Subcutaneous adipose tissue (tissue), 4 donors: ENCODE results near the gene CROCC2. TPM values are rescaled to one million over a fixed set of nuclear protein-coding genes. Genes with fewer than 3 reads are reported as not detected.

Experiments
- total RNA-seq, 4 donors: library from RNA; depleted of rRNA; stranded (reverse); fragments of >200 nt; gene quantifications; one replicate each; pipeline ENCODE4 v1.1.0, GENCODE V29; 2016
- TF ChIP-seq, protein P1 (sequence below): fragments of 450-650 bp; IDR thresholded peaks from one replicate; pipeline ENCODE4 v1.5.1; 2016; ENCODE audit warnings: low read depth, mild to moderate bottlenecking, control low read depth, antibody characterized with exemption, moderate library complexity

CROCC2 gene
- total RNA-seq, 4 donors from 2014 or later, result not detected

DNA sequence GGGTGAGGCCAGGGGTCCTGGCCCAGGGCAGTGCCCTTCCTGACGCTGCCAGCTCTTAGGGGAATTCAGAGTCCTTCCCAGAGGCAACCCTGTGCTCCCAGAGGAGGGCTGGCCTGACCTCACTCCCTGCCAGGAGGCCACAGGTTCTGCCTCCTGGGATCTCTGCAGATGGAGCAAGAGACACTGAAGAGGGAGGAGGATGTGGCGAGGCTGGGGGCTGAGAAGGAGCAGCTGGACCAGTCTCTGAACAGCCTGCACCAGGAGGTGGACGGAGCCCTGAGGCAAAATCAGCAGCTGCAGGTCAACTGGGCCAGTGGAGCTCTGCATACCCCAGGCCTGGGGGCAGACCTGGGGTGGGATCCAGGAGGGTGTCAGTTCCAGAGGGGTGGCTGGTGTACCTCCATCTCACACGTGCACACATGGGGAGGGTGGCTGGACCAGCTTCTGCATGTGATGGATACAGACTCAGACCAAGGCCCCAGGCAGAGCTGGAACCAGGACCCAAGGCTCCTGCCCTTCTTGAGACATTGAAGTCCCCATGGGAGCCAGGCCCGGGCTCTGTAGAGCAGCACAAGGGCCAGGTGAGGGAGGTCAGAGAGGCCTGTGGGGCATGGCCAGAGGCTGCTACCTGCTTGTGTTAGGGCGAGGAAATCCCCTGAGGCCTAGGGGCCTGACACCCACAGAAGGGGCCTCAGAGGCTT, 82.6 kb downstream of the CROCC2 start:
- TF ChIP-seq, protein P1, sequence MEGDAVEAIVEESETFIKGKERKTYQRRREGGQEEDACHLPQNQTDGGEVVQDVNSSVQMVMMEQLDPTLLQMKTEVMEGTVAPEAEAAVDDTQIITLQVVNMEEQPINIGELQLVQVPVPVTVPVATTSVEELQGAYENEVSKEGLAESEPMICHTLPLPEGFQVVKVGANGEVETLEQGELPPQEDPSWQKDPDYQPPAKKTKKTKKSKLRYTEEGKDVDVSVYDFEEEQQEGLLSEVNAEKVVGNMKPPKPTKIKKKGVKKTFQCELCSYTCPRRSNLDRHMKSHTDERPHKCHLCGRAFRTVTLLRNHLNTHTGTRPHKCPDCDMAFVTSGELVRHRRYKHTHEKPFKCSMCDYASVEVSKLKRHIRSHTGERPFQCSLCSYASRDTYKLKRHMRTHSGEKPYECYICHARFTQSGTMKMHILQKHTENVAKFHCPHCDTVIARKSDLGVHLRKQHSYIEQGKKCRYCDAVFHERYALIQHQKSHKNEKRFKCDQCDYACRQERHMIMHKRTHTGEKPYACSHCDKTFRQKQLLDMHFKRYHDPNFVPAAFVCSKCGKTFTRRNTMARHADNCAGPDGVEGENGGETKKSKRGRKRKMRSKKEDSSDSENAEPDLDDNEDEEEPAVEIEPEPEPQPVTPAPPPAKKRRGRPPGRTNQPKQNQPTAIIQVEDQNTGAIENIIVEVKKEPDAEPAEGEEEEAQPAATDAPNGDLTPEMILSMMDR, result no peak

DNA sequence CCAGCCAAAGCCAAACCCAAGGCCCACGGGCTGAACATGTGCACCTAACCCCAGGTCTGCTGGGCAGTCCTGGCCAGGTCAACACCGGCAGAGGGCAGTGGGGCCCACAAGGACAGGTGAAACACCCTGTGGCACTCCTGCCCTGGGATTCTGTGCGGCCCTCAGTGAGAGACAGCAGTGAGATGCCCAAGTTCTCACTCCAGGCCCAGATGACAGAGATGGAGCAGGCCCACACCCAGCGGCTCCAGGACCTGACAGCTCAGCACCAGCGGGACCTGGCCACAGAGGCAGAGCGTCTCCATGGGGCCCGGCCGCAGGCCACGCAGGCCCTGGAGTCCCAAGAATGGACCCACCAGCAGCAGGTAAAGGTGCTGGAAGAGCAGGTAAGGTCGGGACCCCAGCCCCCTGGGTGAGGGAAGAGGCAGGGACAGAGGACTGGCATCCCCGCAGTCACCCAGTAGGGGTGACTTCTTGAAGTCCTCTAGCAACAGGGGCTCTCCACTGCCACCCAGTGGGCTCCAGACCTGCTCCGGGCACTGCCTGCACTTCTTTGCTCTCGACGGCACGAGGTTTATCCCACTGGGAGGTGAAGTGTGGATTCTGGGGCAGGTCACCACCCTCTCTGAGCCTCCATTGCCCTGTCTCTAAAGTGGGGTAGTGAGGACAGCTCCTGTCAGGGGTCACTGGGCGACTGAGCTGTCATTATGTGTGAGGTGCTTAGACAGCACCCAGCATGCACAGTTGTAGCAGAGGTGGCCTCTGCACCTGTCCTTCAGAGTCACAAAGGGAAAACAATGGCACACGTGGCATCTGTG, 83.5 kb downstream of the CROCC2 start:
- TF ChIP-seq, protein P1, result no peak

DNA sequence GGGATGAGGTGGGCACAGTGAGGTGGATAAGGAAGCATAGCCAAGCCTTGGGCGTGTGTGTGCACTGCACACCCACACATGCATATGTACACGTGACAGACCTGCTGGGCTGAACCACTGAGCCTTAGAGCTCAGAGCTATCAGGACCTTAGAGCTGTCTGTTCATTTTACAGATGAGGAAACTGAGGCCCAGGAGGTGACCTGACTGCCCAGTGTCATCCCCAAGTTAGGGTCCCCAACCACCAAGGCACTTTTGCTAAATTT, 84.1 kb downstream of the CROCC2 start:
- TF ChIP-seq, protein P1, result no peak

DNA sequence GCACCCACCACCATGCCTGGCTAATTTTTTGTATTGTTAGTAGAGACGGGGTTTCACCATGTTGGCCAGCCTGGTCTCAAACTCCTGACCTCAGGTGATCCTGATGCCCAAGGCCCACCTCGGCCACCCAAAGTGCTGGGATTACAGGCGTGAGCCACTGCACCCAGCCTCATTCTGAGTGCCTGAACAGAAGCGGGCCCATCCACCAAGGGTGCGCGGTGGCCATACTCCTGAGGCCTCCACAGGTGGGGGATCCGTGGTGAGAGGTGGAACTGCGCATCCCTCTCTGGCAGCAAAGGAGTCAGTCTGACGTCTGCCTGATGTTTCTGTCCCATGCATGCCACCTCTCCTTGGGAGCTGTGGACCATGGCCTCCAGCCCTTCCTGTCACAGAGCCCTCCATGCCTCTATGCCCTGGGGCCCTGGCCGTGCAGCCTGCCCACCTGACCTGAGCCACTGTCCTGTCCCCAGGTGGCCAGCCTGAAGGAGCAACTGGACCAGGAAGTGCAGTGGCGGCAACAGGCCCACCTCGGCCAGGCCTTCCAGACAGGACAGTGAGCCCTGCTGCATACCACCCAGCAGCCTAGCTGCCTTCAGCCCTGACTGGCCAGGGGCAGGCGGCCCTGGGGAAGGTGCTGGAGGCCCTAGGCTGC, 84.7 kb downstream of the CROCC2 start:
- TF ChIP-seq, protein P1, result no peak

DNA sequence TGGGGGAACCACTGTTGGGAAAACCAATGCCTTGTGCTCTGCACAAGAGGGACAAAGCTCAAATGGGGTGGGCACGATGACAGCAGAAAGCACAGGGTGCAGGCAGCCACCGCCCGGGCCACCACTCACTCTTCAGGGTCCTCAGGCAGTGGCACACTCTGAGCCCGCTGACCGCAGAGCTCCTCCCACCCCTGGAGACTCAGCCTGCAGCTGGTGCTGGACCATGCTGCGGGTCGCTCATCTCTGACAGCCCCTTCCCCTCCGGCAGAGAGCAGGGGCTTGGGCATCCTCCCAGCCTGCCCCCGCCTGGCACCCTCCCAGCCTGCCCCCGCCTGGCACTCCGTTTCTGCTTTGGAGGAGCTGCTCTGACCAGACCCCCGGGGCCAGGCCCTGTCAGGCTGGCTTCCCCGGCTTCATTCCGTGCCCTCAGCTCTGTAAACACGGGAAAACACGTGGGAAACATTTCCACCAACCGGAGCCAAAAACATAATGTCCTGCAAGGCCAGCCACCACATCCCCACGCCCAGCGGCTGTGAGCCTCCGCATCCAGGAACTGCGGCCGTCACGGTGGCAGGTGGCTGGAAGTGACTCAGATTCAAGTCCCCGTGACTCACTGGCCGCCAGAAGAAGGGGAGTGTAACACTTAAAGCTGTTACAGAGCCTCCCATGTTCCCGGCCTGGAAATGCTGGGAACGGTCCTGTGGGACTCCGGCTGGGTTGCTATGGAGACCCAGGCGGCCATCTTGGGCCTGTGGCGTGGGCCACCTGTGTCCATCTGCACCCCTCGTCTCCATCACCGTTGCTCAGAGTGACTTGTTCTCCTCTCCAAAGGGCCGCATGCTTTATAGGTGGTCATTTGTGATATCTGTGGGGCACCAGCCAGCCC, 85.5 kb downstream of the CROCC2 start:
- TF ChIP-seq, protein P1, result no peak

DNA sequence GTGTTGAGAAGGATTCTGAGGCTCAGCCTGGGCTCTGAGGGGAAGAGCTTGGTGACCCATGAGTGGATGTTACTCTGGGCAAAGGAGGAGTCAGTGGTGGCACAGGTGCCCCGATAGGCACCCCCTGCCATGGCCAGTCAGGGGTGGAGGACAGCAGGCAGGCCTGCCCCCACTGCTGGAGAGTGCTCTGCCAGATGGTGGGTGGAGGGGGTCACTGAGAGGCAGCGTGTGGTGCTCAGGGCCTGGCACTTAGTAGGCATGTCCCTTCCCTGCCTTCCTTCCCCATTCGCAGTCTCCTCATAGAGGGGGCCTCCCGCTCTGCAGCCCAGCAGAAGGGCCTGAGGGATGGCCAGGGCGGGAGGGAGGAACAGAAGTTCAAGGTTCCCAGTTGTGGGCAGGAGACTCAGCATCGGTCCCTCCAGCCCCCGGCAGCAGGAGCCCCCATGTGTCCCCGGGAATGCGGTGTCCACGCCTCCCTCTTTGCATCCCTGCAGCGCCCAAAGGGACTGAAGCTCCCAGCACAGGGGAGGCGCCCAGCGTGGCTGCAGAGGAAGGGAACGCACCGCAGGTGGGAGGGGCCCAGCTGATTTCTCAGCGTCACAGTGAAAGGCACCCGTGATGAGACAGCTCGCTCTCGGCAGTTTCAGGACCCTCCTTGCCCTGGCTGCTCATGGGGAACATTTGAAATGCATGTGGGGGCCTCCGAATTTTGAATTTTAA, 86.6 kb downstream of the CROCC2 start:
- TF ChIP-seq, protein P1, result no peak
